GM19193 (cell line): ENCODE results near the gene CAPN13.

Source experiments
- POLR2A ChIP-seq: IDR thresholded peaks from 4 replicates; pipeline ENCODE4 v1.6.1; 2011; ENCODE audit not compliant: insufficient read depth, insufficient read length; ENCODE audit errors: extremely low read depth

Gene CAPN13

GRCh38 chr2:30731706-30732105 is 75.5 kb downstream of the CAPN13 start:
- no peak for TF ChIP-seq POLR2A

GRCh38 chr2:30730736-30731647 is 76.3 kb downstream of the CAPN13 start:
- TF ChIP-seq POLR2A: no peak

GRCh38 chr2:30729031-30729430 is 78.2 kb downstream of the CAPN13 start:
- no peak for TF ChIP-seq POLR2A

- TF ChIP-seq POLR2A: no peak
Measured at GRCh38 chr2:30722936-30723725, 84.1 kb downstream of the CAPN13 start.

- TF ChIP-seq POLR2A: no peak
Measured at GRCh38 chr2:30721668-30722647, 85.3 kb downstream of the CAPN13 start.

GRCh38 chr2:30721241-30721640 is 86.0 kb downstream of the CAPN13 start:
- TF ChIP-seq POLR2A: no peak

GRCh38 chr2:30717081-30717650 is 90.1 kb downstream of the CAPN13 start:
- no peak for TF ChIP-seq POLR2A

- no peak for TF ChIP-seq POLR2A
Measured at GRCh38 chr2:30716123-30716900, 90.9 kb downstream of the CAPN13 start.

GRCh38 chr2:30714811-30715709 is 92.2 kb downstream of the CAPN13 start:
- no peak for TF ChIP-seq POLR2A

GRCh38 chr2:30713698-30714097 is 93.5 kb downstream of the CAPN13 start:
- no peak for TF ChIP-seq POLR2A

- TF ChIP-seq POLR2A: no peak
Measured at GRCh38 chr2:30711646-30712085, 95.6 kb downstream of the CAPN13 start.

GRCh38 chr2:30710461-30710860 is 96.8 kb downstream of the CAPN13 start:
- TF ChIP-seq POLR2A: no peak

GRCh38 chr2:30710016-30710415 is 97.2 kb downstream of the CAPN13 start:
- no peak for TF ChIP-seq POLR2A

- TF ChIP-seq POLR2A: no peak
Measured at GRCh38 chr2:30709516-30709915, 97.7 kb downstream of the CAPN13 start.
